Heart left ventricle (tissue), 16 donors: ENCODE measurements around the gene WDR86. TPM values are rescaled to one million over a fixed set of nuclear protein-coding genes. Genes with fewer than 3 reads are reported as not detected.
A peak's percentile ranks its signal among the peaks of the same experiment; 100 is the strongest.

Source experiments
- ATAC-seq, 4 donors: fragments of 200-7000 bp; cut with Tn5 transposase; one replicate each; pipeline ENCODE4 v1.9.1; 2020 to 2022; ENCODE audit warnings: moderate library complexity in 4 of 4, mild to moderate bottlenecking in 3 of 4, moderate number of reproducible peaks in 1 of 4
- DNase-seq, 5 donors: peaks; one replicate each; pipeline ENCODE4 v3.0.0-alpha.2; 2020
- H3K27ac ChIP-seq, 12 donors: fragments of 200-600 bp; sonication (generic) in 4 of 12; one replicate each; pipeline versions ENCODE4 v1.5.0 to v1.8.0; 2016 to 2022; ENCODE audit warnings: mild to moderate bottlenecking in 2 of 12
- H3K27me3 ChIP-seq, 9 donors: fragments of 200-600 bp; sonication (generic) in 2 of 9; one replicate each; pipeline versions ENCODE4 v1.5.1 to v1.8.0; 2016 to 2022; ENCODE audit warnings: mild to moderate bottlenecking in 3 of 9
- H3K36me3 ChIP-seq, 9 donors: fragments of 200-600 bp; sonication (generic) in 2 of 9; one replicate each; pipeline versions ENCODE4 v1.5.0 to v1.8.0; 2018 to 2022; ENCODE audit warnings: mild to moderate bottlenecking in 2 of 9
- H3K4me1 ChIP-seq, 12 donors: fragments of 200-600 bp; sonication (generic) in 4 of 12; one replicate each; pipeline versions ENCODE4 v1.5.0 to v1.8.0; 2016 to 2022; ENCODE audit warnings: mild to moderate bottlenecking in 3 of 12
- H3K4me3 ChIP-seq, 12 donors: fragments of 200-600 bp; sonication (generic) in 4 of 12; one replicate each; pipeline versions ENCODE4 v1.5.0 to v1.8.0; 2017 to 2022; ENCODE audit warnings: mild to moderate bottlenecking in 9 of 12, moderate library complexity in 4 of 12
- H3K9me3 ChIP-seq, 12 donors: fragments of 200-600 bp; sonication (generic) in 4 of 12; one replicate each; pipeline versions ENCODE4 v1.5.0 to v1.8.0; 2016 to 2022; ENCODE audit warnings: mild to moderate bottlenecking in 1 of 12
- POLR2A ChIP-seq, 2 donors: fragments of 450-650 bp; IDR thresholded peaks; one replicate each; pipeline ENCODE4 v1.6.1; 2017; ENCODE audit warnings: antibody characterized with exemption in 2 of 2, mild to moderate bottlenecking in 2 of 2, moderate library complexity in 2 of 2
- WGBS, 4 donors: extraction: QIAGEN DNeasy Blood & Tissue Kit in 2 of 4; methylation state at CpG; one replicate each; pipeline versions ENCODE4 v1.1.5 to v1.1.7; 2013 to 2018; 5-methylcytosine and 5-hydroxymethylcytosine counted together
- intact Hi-C, 10 donors: fragments of 100-400 bp; cut with DNase I; formaldehyde crosslinking; loops; one replicate each; pipeline versions ENCODE4 v1.11.1 to v1.14.2; 2022
- polyA plus RNA-seq, 2 donors: library from polyadenylated mRNA; stranded (reverse); fragments of 200-250 nt; gene quantifications; one replicate each; pipeline ENCODE4 v1.2.3, GENCODE V29; 2013
- total RNA-seq, 9 donors: library from RNA; depleted of rRNA in 2 of 9; stranded (reverse); fragments of >200 nt in 2 of 9; fragmentation: NEBNext Ultra II Directional in 3 of 9; extraction: Animal tissue kit (Norgen Biotek cat#: 25700) in 3 of 9; gene quantifications; one replicate each; pipeline versions ENCODE4 v1.1.0 to v1.2.4, GENCODE V29; 2016 to 2023
- TF ChIP-seq, protein P1 (sequence below), 12 donors: fragments of 200-600 bp; sonication (generic) in 4 of 12; IDR thresholded peaks; one replicate each; pipeline versions ENCODE4 v1.5.0 to v1.8.0; 2018 to 2022; ENCODE audit warnings: antibody characterized with exemption in 12 of 12, mild to moderate bottlenecking in 5 of 12
- donor health status: ischemic (EF 13 %, LVEDD 7.1; RV severe dilation, severe dysfunction).
- donor health status: healthy with polysubstance abuse.
- donor health status: DM: no; HTN: yes; CAD: no.
- donor health status: DM: no; HTN: no; CAD: no.
- donor health status: ischemic (EF 25% LVEDD 6.9; RV normal size, moderate dysfunction).
- donor health status: ischemic (EF 25% LVEDD 5.7; RV mildly dilated, moderate dysfunction).
- donor health status: healthy.
- donor health status: DM: yes; HTN: yes; CAD: no.
- donor health status: ischemic (EF 35%, LVEDD 5.7; RV mildly dilated, moderate dysfunction).
- donor health status: nonischemic (EF 11% LVEDD 7.7; RV severe dilation, severe dysfunction).
- donor health status: DM: yes; HTN: yes; CAD: no.
- donor health status: PGD.
- donor health status: ischemic (EF 29% LVEDD 5.4; RV normal size, mild dysfunction).
- donor health status: nonischemic (EF 23%, LVEDD 6.1; RV moderate dilation, normal function).

The WDR86 gene
- total and polyA plus RNA-seq, 11 donors = 0.37 to 1.7 (median 0.52) TPM; not detected in 5

DNA sequence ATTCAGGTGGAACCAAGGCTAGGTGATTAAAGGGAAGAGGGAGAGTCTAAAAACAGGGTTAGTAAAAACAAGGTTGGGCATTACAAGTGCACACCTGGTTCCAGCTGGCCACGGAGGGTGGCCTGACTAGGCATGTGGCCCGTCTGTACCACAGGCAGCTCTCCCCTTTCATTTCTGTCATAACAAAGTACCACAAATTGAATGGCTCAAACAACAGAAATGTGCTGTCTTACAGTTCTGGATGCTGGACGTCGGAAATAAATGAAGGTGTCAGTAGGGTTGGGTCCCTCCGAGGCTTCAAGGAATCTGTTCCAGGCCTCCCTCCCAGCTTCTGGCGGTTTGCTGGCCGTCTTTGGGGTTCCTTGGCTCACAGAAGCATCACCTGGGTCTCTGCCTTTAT, 13.4 kb upstream of the WDR86 start:
- no peak for TF ChIP-seq POLR2A (IDR thresholded peaks at IDR 0.05)
- TF ChIP-seq, protein P1, sequence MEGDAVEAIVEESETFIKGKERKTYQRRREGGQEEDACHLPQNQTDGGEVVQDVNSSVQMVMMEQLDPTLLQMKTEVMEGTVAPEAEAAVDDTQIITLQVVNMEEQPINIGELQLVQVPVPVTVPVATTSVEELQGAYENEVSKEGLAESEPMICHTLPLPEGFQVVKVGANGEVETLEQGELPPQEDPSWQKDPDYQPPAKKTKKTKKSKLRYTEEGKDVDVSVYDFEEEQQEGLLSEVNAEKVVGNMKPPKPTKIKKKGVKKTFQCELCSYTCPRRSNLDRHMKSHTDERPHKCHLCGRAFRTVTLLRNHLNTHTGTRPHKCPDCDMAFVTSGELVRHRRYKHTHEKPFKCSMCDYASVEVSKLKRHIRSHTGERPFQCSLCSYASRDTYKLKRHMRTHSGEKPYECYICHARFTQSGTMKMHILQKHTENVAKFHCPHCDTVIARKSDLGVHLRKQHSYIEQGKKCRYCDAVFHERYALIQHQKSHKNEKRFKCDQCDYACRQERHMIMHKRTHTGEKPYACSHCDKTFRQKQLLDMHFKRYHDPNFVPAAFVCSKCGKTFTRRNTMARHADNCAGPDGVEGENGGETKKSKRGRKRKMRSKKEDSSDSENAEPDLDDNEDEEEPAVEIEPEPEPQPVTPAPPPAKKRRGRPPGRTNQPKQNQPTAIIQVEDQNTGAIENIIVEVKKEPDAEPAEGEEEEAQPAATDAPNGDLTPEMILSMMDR (IDR thresholded peaks at IDR 0.05) = no peak
- no peak overlapping the region for H3K4me3 ChIP-seq
- no peak overlapping the region for H3K27ac ChIP-seq
- peaks cover 0 to 14% (median 2%) of the 10 kb centered on the region in 12 donors for H3K4me1 ChIP-seq
- H3K9me3 ChIP-seq = peaks cover 0 to 17% (median 4%) of the 10 kb centered on the region in 12 donors
- no peak for DNase-seq
- intact Hi-C loops = no loop called here
- H3K27me3 ChIP-seq = peaks cover 0 to 12% (median 0%) of the 10 kb centered on the region in 9 donors
- ATAC-seq = no peak
- no peaks in the 10 kb centered on the region for H3K36me3 ChIP-seq
- WGBS, 4 donors = 78 to 83% (median 81%) methylated on average over 7 of the region's 7 CpGs

DNA sequence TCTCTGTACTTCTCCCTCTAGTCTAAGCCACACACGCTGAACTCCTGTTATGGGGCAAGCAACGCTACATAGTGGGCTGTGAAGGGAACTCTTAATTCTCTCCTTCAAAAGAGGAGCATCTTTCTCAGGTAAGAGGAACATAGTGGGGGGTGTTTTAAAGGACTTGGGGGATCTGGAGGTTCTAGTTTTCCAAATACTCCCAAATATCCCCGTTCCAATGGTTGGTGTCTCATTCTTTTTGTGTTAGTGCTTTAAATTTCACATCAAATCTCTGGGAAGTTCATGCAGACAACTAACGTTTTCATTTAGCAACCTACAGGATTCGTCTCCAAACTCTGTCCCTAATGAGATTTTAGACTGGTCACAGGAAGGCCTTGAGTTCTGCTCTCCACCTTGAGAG, 12.4 kb upstream of the WDR86 start:
- peaks cover 0 to 17% (median 4%) of the 10 kb centered on the region in 12 donors for H3K9me3 ChIP-seq
- H3K4me1 ChIP-seq = peaks cover 0 to 16% (median 2%) of the 10 kb centered on the region in 12 donors
- peaks cover 0 to 8% (median 0%) of the 10 kb centered on the region in 9 donors for H3K27me3 ChIP-seq
- no peak overlapping the region for H3K4me3 ChIP-seq
- 72 to 83% (median 81%) methylated on average over 5 of the region's 5 CpGs for WGBS, 4 donors
- intact Hi-C loops = no loop called here
- no peaks in the 10 kb centered on the region for H3K36me3 ChIP-seq
- ATAC-seq (no peak), DNase-seq (no peak)
- no peak for TF ChIP-seq POLR2A (IDR thresholded peaks at IDR 0.05)
- TF ChIP-seq, protein P1 (IDR thresholded peaks at IDR 0.05) = no peak
- H3K27ac ChIP-seq = no peak overlapping the region

DNA sequence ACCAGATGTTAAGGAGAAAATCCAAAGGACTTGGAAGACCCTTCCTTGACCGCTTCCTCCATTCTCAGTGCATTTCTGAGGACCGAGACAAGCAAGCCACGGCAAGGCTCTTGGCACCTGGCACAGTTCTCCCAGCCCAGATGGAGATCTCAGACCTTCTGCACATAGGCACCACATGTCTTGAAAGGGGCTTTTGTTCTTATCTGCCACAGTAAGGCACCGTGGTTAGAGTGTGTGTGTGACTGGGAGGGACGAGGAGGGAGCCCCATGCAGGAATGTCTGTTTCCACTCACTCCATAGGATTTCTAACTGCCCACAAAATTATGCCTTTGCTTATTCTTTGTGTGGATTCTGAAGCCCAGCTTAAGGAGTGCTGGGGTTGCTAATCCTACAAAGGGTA, 10.3 kb upstream of the WDR86 start:
- no peak overlapping the region for H3K27ac ChIP-seq
- H3K4me1 ChIP-seq = peaks cover 0 to 21% (median 0%) of the 10 kb centered on the region in 12 donors
- no peaks in the 10 kb centered on the region for H3K36me3 ChIP-seq
- DNase-seq (no peak), ATAC-seq (no peak)
- H3K27me3 ChIP-seq = peaks cover 0 to 17% (median 0%) of the 10 kb centered on the region in 9 donors
- H3K9me3 ChIP-seq = peaks cover 0 to 17% (median 4%) of the 10 kb centered on the region in 12 donors
- intact Hi-C loops = no loop called here
- TF ChIP-seq POLR2A (IDR thresholded peaks at IDR 0.05) = no peak
- TF ChIP-seq, protein P1 (IDR thresholded peaks at IDR 0.05) = no peak
- WGBS, 4 donors = 62 to 72% (median 67%) methylated on average over 5 of the region's 5 CpGs
- no peak overlapping the region for H3K4me3 ChIP-seq

DNA sequence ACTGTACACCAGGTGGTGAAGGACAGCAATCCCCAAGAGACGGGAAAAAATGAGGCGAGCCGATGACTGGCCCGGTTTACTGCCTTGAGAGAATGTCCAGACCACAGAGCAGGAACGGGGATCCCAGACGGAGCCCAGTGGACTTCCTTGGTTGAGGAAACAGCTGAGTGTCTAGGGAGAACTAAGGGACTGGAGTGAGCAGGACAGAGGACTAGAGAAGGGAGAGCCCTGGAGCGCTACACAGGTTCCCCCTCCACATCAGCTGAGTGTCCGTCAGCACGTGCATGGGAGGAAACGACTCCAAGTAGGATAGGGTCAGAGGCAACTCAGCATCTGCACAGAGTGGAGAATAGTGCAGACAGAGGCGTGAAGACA, 7.1 kb upstream of the WDR86 start:
- DNase-seq (no peak), ATAC-seq (peak in 2 of 4 donors; percentile 20 to 45)
- Histone ChIP-seq H3K4me3 (no peak overlapping the region), H3K9me3 (peaks cover 0 to 17% (median 4%) of the 10 kb centered on the region in 12 donors), H3K27me3 (peaks cover 0 to 32% (median 2%) of the 10 kb centered on the region in 9 donors), H3K27ac (no peak overlapping the region), H3K4me1 (peaks cover 0 to 21% (median 0%) of the 10 kb centered on the region in 12 donors), H3K36me3 (no peaks in the 10 kb centered on the region)
- intact Hi-C loops = loop anchor here in 1 of 10 donors (5.0 kb wide), 1 partner anchor 35 kb away; no protein-coding TSS in a partner anchor
- TF ChIP-seq, protein P1 (IDR thresholded peaks at IDR 0.05) = no peak
- TF ChIP-seq POLR2A (IDR thresholded peaks at IDR 0.05) = no peak
- WGBS, 4 donors = 39 to 52% (median 46%) methylated on average over 11 of the region's 11 CpGs
